HG03558 (cell line): Measurements from ENCODE around the gene EVC.
"Not testable (repeated sequence)": the region's sequence is repeated elsewhere in the genome, so short reads cannot be mapped to it uniquely, and the experiment has no call there.

Experiments
- ATAC-seq: cut with Tn5 transposase; IDR thresholded peaks from one replicate; pipeline ENCODE4 v1.9.1; 2021; ENCODE audit warnings: moderate number of reproducible peaks; ENCODE audit not compliant: unreplicated experiment; ENCODE audit errors: extremely low read depth

Gene EVC

GRCh38 chr4:5809216-5809776 is 98.3 kb downstream of the EVC start:
- no peak for ATAC-seq

DNA sequence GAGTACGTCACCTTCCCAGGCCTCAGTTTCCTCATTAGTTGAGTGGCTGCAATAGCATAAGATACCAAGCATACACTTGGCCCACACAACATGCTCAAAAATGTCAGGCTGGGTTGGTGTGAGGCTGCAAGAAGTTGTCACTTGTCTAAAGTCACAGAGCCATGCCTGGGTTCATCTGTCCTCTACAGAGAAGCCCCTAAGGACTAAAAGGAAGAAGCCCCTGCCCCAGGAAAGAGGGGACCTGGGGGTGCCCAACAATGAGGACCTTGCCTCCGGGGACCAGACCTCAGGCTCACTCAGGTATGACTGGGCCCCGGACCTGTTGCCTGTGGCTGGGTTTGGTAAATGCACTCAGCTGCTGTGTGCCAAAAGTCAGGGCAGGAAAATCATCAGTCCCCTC is 99.2 kb downstream of the EVC start:
- ATAC-seq: no peak

GRCh38 chr4:5810770-5811430 is 99.9 kb downstream of the EVC start:
- no peak for ATAC-seq

DNA sequence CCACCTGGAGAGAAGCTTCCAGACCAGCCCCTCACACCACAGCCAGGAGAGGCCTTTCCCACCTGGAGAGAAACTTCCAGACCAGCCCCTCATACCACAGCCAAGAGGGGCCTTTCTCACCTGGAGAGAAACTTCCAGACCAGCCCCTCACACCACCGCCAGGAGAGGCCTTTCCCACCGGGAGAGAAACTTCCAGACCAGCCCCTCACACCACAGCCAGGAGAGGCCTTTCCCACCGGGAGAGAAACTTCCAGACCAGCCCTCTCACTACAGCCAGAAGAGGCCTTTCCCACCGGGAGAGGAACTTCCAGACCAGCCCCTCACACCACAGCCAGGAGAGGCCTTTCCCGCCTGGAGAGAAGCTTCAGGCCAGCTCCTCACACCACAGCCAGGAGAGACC is 101.1 kb downstream of the EVC start:
- not testable (repeated sequence) for ATAC-seq

- ATAC-seq: no peak
These were observed 101.7 kb downstream of the EVC start for GRCh38 chr4:5812506-5813229.

DNA sequence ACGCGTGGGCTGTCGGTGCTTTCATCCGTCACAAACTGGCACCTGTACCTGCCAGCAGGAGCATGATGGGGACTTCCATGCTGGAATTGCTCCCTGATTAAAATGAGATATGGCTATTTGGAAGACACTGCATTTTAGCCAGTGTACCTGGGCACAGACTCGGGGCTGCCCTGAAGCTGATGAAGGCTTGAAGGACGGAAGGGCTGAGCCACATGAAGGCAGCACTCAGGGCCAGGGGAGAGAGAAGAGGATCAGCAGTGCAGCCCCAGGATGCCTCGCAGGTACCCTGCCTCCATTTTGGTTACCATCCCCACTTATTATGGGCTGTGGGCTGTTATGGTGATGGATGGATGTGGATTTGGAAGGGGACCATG is 102.9 kb downstream of the EVC start:
- ATAC-seq: no peak

DNA sequence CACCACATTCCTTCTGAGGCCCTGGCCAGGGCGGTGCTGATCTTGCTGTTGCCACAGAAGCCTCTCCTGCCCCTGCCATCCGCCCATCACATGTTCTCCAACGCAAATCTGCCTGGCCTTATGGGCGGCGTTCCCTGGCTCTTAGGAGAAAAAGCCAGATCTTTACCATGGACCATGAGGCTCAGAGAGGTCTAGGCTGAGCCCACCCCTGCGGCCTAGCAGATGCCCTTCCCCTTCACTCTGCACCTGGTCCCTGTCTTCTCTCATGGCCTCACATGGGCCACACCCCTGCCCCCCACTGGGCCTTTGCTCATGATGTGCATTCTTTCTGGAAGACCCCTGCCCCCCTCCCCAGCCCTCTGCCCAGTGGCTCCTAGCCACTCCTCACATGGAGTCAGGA is 103.4 kb downstream of the EVC start:
- ATAC-seq: no peak

DNA sequence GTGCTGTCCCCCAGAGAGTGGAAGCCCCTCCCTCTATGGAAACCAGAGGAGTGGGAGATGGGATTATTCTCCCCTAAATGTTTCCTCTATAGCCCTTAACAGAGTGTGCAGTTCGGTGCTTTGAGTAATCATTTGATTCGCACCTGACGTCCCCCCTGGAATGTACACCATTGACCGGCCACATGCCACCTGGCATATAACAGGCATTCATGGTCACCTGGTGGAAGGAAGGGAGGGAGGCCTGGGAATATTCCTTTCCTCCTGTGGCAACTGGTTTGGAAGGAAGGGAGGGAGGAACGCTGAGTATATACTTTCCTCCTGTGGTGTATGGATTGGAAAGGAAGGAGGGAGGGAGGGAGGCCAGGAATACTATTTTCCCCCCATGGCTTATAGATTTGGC is 104.6 kb downstream of the EVC start:
- no peak for ATAC-seq

DNA sequence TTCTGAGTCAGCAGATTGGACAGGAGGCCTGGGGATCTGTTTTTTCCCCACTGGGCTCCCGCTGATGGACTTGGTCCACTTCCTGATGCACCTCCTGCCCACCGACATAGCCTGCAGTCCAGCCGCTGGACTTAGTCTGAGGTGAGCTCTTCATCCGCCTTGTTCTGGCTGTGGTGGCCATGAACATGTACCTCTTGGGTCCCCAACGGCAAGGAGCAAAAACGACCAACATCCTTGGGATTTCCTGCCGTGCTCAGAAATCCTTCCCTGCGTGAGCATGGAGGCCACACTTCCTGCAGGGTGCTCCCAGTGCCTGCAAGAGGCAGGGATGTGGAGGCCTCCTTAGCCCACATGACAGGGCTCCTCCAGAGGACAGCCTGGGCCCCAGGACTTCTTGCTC is 105.1 kb downstream of the EVC start:
- no peak for ATAC-seq

DNA sequence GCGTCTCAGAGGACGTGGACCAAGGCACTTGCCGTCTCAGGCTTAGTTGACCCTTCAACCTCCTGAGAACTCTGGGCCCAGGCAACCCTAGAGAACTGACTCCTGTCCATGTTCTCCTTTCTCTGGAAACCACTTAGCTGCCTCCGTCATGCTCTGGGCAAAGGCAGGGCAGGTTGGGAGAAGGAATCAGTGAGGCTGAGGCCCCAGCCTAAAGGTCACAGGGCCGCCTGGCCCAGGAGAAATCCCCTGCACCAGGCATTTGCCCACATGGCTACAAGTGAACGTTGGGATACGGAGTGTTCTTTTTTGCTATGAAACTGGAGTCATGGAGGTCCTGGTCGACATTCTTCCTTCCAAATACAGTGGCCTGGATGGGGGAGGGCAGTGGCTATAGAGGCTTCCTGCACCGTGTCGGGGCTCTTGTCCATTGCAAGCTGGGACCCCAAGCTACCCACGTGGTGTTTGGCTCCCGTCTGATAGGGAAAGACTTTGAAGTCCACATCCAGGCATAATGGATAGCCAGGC is 105.9 kb downstream of the EVC start:
- no peak for ATAC-seq

GRCh38 chr4:5821665-5822358 is 110.8 kb downstream of the EVC start:
- no peak for ATAC-seq

GRCh38 chr4:5822619-5823018 is 111.6 kb downstream of the EVC start:
- ATAC-seq: no peak

GRCh38 chr4:5823542-5824211 is 112.7 kb downstream of the EVC start:
- no peak for ATAC-seq

DNA sequence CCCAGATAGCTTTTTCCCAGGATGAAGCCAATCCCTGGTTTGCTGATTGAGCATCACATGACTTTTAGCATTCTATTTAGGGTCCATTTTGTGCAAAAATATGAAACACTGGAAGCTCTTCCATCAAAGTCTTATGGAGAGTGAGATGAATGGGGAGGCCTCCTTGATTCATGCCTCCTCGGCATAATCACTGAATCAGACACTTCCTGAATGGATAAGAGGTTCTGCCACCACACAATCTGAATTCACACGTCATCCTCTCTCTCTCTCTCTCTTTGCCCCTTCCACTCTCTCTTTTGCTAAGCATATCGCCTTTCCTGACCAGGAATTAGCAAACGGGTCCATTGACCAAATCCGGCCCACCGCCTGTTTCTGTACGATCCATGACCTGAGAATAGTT is 113.2 kb downstream of the EVC start:
- ATAC-seq: no peak

- ATAC-seq: no peak
These were observed 113.6 kb downstream of the EVC start for GRCh38 chr4:5824635-5825034.

DNA sequence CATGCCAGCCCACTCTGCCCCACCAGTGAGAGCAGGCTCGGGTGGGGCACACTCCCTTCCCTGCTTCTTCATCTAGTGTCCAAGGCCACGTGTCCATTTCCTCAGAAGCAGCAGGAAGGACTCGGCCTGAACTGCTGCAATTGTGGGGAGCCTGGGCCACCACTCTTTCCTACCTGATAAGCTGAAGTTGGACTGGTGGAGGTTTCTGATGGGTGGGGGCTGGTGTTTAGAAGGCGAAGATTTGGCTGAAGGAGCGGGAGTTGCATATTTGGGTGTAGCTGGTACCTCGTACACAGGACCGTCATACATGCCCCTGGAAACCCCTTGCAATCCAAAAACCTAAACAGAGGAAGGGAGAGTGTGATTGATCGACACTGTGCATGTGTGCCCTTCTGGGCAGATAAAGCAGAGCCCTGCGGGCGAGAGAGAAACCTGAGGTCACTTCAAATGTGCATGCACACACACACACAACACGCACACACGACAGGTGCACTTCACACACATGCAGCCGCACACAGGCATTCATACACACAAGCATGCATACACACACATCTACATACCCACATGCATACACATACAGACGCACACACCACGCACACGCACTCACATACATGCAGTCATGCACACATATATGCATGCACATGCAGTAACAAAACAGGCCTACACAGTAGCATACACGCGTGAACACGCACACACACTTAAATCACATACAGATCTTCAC is 114.5 kb downstream of the EVC start:
- ATAC-seq: no peak

- ATAC-seq: no peak
These were observed 115.6 kb downstream of the EVC start for GRCh38 chr4:5826437-5827107.

GRCh38 chr4:5827108-5828004 is 116.4 kb downstream of the EVC start:
- ATAC-seq: no peak
